Measurements from ENCODE around the gene PMFBP1.

PMFBP1 gene

GRCh38 chr16:72126429-72126765 lies 45.6 kb downstream of the PMFBP1 start:
- Mint-ChIP-seq H3K9me3 (no peaks in the 10 kb centered on the region), H3K4me1 (peaks cover 40% of the 10 kb centered on the region), H3K27ac (no peak overlapping the region), H3K36me3 (ENCODE audit: low read depth) (peaks cover 4% of the 10 kb centered on the region), H3K27me3 (ENCODE audit: low read depth, poor library complexity) (peaks cover 7% of the 10 kb centered on the region), H3K4me3 (no peak overlapping the region)
- DNase-seq: no peak
- TF ChIP-seq, protein P1, sequence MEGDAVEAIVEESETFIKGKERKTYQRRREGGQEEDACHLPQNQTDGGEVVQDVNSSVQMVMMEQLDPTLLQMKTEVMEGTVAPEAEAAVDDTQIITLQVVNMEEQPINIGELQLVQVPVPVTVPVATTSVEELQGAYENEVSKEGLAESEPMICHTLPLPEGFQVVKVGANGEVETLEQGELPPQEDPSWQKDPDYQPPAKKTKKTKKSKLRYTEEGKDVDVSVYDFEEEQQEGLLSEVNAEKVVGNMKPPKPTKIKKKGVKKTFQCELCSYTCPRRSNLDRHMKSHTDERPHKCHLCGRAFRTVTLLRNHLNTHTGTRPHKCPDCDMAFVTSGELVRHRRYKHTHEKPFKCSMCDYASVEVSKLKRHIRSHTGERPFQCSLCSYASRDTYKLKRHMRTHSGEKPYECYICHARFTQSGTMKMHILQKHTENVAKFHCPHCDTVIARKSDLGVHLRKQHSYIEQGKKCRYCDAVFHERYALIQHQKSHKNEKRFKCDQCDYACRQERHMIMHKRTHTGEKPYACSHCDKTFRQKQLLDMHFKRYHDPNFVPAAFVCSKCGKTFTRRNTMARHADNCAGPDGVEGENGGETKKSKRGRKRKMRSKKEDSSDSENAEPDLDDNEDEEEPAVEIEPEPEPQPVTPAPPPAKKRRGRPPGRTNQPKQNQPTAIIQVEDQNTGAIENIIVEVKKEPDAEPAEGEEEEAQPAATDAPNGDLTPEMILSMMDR (IDR thresholded peaks at IDR 0.05): no peak

- Mint-ChIP-seq H3K4me1 (peaks cover 35% of the 10 kb centered on the region), H3K4me3 (no peak overlapping the region), H3K9me3 (no peaks in the 10 kb centered on the region), H3K36me3 (ENCODE audit: low read depth) (peaks cover 4% of the 10 kb centered on the region), H3K27me3 (ENCODE audit: low read depth, poor library complexity) (peaks cover 4% of the 10 kb centered on the region), H3K27ac (peak overlapping the region; percentile 15)
- TF ChIP-seq, protein P1 (IDR thresholded peaks at IDR 0.05): no peak
- no peak for DNase-seq
Measured at GRCh38 chr16:72125635-72126428, 46.1 kb downstream of the PMFBP1 start.

DNA sequence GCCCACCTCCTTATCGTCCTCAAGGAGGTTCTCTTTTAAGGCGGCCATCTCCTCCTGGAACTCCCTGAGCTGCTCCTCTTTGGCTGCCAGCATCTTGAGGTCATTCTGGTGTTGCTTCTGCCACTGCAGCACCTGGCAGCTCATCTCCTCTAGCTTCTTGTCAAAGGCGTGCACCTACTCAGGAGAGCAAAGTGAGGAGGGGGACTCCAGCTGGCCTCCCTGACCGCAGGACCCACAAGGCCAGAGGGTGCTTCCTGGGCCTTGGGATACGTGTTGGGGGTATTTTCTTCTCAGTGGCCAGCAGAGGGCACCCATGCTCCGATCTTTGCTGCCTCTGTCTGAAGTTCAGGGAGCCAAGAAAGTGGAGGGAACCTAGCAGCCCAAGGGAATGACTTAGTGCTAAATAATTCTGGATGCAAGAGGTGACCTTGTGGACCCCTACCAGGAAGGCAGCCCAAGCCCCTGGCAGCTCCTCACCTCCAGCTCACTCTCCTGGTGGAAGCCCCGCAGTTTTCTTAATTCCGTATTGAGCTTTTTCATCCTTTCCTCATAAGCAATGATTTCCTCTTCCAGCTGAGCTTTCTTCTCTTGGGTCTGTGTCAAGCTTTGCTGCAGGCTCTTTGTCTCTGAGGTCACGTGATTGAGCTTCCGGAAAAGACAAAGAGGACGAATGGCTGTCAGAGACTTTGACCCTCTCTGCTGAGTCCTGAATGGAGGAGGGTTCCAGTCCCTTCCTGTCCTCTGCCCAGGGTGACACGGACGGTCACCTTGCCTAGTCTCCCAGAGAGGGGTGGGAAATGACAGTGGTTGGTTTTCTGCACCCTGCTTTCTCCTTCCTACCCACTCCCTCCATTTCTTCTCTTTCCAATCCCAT lies 47.0 kb downstream of the PMFBP1 start:
- peaks cover 5% of the 10 kb centered on the region for H3K27me3 Mint-ChIP-seq (ENCODE audit: low read depth, poor library complexity)
- peak; percentile 79 for DNase-seq
- TF ChIP-seq, protein P1 (IDR thresholded peaks at IDR 0.05): peak; percentile 79
- H3K9me3 Mint-ChIP-seq: no peaks in the 10 kb centered on the region
- peaks cover 31% of the 10 kb centered on the region for H3K4me1 Mint-ChIP-seq
- H3K4me3 Mint-ChIP-seq: no peak overlapping the region
- H3K36me3 Mint-ChIP-seq (ENCODE audit: low read depth): peaks cover 4% of the 10 kb centered on the region
- H3K27ac Mint-ChIP-seq: peak overlapping the region; percentile 15

GRCh38 chr16:72124148-72124547 lies 47.8 kb downstream of the PMFBP1 start:
- TF ChIP-seq, protein P1 (IDR thresholded peaks at IDR 0.05): no peak
- no peak overlapping the region for H3K4me3 Mint-ChIP-seq
- peaks cover 29% of the 10 kb centered on the region for H3K4me1 Mint-ChIP-seq
- H3K36me3 Mint-ChIP-seq (ENCODE audit: low read depth): peaks cover 6% of the 10 kb centered on the region
- DNase-seq: no peak
- H3K27ac Mint-ChIP-seq: no peak overlapping the region
- H3K27me3 Mint-ChIP-seq (ENCODE audit: low read depth, poor library complexity): peaks cover 12% of the 10 kb centered on the region
- H3K9me3 Mint-ChIP-seq: no peaks in the 10 kb centered on the region

DNA sequence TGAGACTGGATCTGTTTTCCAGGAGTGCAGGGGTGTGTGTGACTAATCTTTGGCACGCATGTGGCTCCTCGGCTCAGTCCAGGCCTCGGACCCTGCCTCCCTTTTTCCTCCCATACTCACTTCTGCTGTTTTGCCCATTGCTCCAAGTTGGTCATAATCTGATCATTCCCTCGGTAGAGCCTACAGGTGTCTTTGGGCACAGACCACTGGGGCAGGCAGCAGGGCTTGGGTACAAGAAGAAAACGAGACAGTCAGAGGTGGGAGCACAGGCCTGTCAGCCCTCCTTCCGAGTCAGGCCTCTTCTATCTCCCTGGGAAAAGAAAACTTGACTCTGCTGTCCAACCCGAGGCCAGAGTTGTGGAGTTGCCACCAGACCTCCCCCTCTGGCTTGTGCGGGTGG lies 48.5 kb downstream of the PMFBP1 start:
- Mint-ChIP-seq H3K9me3 (no peaks in the 10 kb centered on the region), H3K36me3 (ENCODE audit: low read depth) (peaks cover 10% of the 10 kb centered on the region), H3K27ac (no peak overlapping the region), H3K4me1 (peaks cover 22% of the 10 kb centered on the region), H3K27me3 (ENCODE audit: low read depth, poor library complexity) (peaks cover 12% of the 10 kb centered on the region), H3K4me3 (no peak overlapping the region)
- TF ChIP-seq, protein P1 (IDR thresholded peaks at IDR 0.05): no peak
- DNase-seq: no peak
